ENCODE data around the gene PRUNE2. TPM values are rescaled to one million over a fixed set of nuclear protein-coding genes. Genes with fewer than 3 reads are reported as not detected.

Gene PRUNE2
- total and polyA plus RNA-seq, 4 donors = 3.8 to 18.1 (median 7.8) TPM

GRCh38 chr9:76686756-76687155 is 219.2 kb downstream of the PRUNE2 start:
- ATAC-seq (ENCODE audit: insufficient read depth, low FRiP score) = no peak
- Histone ChIP-seq H3K27me3 (ENCODE audit: control insufficient read depth in 3 of 3, insufficient read depth in 3 of 3, low read length in 2 of 3) (no peaks in the 10 kb centered on the region), H3K4me3 (no peak overlapping the region), H3K4me1 (ENCODE audit: control insufficient read depth in 5 of 5, insufficient read depth in 5 of 5, low read length in 5 of 5) (peaks cover 0 to 14% (median under 1%) of the 10 kb centered on the region in 5 donors), H3K9me3 (ENCODE audit: control insufficient read depth in 4 of 4, insufficient read depth in 3 of 4, low read length in 3 of 4) (no peaks in the 10 kb centered on the region), H3K9ac (ENCODE audit: insufficient read depth in 1 of 2, low read length in 2 of 2) (no peak overlapping the region), H3K27ac (ENCODE audit: low read depth in 1 of 2, low read length in 1 of 2) (no peak overlapping the region), H3K36me3 (ENCODE audit: control insufficient read depth in 4 of 4, insufficient read depth in 4 of 4, low read length in 4 of 4) (no peaks in the 10 kb centered on the region)
- no peak for DNase-seq
- 69 to 75% methylated on average over 4 of the region's 4 CpGs for WGBS, 2 donors
- no peak for TF ChIP-seq CTCF (IDR thresholded peaks at IDR 0.05; ENCODE audit: control extremely low read depth, extremely low read depth)

- no peak for ATAC-seq (ENCODE audit: insufficient read depth, low FRiP score)
- Histone ChIP-seq H3K4me1 (ENCODE audit: control insufficient read depth in 5 of 5, insufficient read depth in 5 of 5, low read length in 5 of 5) (no peaks in the 10 kb centered on the region), H3K27ac (ENCODE audit: low read depth in 1 of 2, low read length in 1 of 2) (no peak overlapping the region), H3K9ac (ENCODE audit: insufficient read depth in 1 of 2, low read length in 2 of 2) (no peak overlapping the region), H3K9me3 (ENCODE audit: control insufficient read depth in 4 of 4, insufficient read depth in 3 of 4, low read length in 3 of 4) (no peaks in the 10 kb centered on the region), H3K4me3 (no peak overlapping the region), H3K36me3 (ENCODE audit: control insufficient read depth in 4 of 4, insufficient read depth in 4 of 4, low read length in 4 of 4) (no peaks in the 10 kb centered on the region), H3K27me3 (ENCODE audit: control insufficient read depth in 3 of 3, insufficient read depth in 3 of 3, low read length in 2 of 3) (no peaks in the 10 kb centered on the region)
- TF ChIP-seq CTCF (IDR thresholded peaks at IDR 0.05; ENCODE audit: control extremely low read depth, extremely low read depth) = no peak
- no peak for DNase-seq
- 79 to 83% methylated on average over 5 of the region's 5 CpGs for WGBS, 2 donors
Measured at GRCh38 chr9:76684213-76684612, 221.7 kb downstream of the PRUNE2 start.

- no peak for DNase-seq
- WGBS, 2 donors = 73 to 91% methylated on average over 2 of the region's 2 CpGs
- Histone ChIP-seq H3K4me1 (ENCODE audit: control insufficient read depth in 5 of 5, insufficient read depth in 5 of 5, low read length in 5 of 5) (no peaks in the 10 kb centered on the region), H3K4me3 (no peak overlapping the region), H3K9ac (ENCODE audit: insufficient read depth in 1 of 2, low read length in 2 of 2) (no peak overlapping the region), H3K27me3 (ENCODE audit: control insufficient read depth in 3 of 3, insufficient read depth in 3 of 3, low read length in 2 of 3) (no peaks in the 10 kb centered on the region), H3K9me3 (ENCODE audit: control insufficient read depth in 4 of 4, insufficient read depth in 3 of 4, low read length in 3 of 4) (no peaks in the 10 kb centered on the region), H3K27ac (ENCODE audit: low read depth in 1 of 2, low read length in 1 of 2) (no peak overlapping the region), H3K36me3 (ENCODE audit: control insufficient read depth in 4 of 4, insufficient read depth in 4 of 4, low read length in 4 of 4) (no peaks in the 10 kb centered on the region)
- no peak for TF ChIP-seq CTCF (IDR thresholded peaks at IDR 0.05; ENCODE audit: control extremely low read depth, extremely low read depth)
- no peak for ATAC-seq (ENCODE audit: insufficient read depth, low FRiP score)
Measured at GRCh38 chr9:76681556-76681955, 224.4 kb downstream of the PRUNE2 start.

GRCh38 chr9:76680716-76681425 is 225.0 kb downstream of the PRUNE2 start:
- H3K4me3 ChIP-seq = no peak overlapping the region
- TF ChIP-seq CTCF (IDR thresholded peaks at IDR 0.05; ENCODE audit: control extremely low read depth, extremely low read depth) = no peak
- H3K9me3 ChIP-seq (ENCODE audit: control insufficient read depth in 4 of 4, insufficient read depth in 3 of 4, low read length in 3 of 4) = no peaks in the 10 kb centered on the region
- 86 to 94% methylated on average over 10 of the region's 10 CpGs for WGBS, 2 donors
- no peaks in the 10 kb centered on the region for H3K36me3 ChIP-seq (ENCODE audit: control insufficient read depth in 4 of 4, insufficient read depth in 4 of 4, low read length in 4 of 4)
- no peak overlapping the region for H3K9ac ChIP-seq (ENCODE audit: insufficient read depth in 1 of 2, low read length in 2 of 2)
- no peak overlapping the region for H3K27ac ChIP-seq (ENCODE audit: low read depth in 1 of 2, low read length in 1 of 2)
- ATAC-seq (ENCODE audit: insufficient read depth, low FRiP score) (no peak), DNase-seq (no peak)
- H3K4me1 ChIP-seq (ENCODE audit: control insufficient read depth in 5 of 5, insufficient read depth in 5 of 5, low read length in 5 of 5) = no peaks in the 10 kb centered on the region
- no peaks in the 10 kb centered on the region for H3K27me3 ChIP-seq (ENCODE audit: control insufficient read depth in 3 of 3, insufficient read depth in 3 of 3, low read length in 2 of 3)
